ENCODE results near the gene ATAD3A. TPM values are rescaled to one million over a fixed set of nuclear protein-coding genes. Genes with fewer than 3 reads are reported as not detected.
A peak's percentile ranks its signal among the peaks of the same experiment; 100 is the strongest.

Gene ATAD3A
- total and polyA plus RNA-seq, 11 donors: 11.3 to 49.5 (median 19.6) TPM

- Histone ChIP-seq H3K36me3 (peaks cover 0 to 12% (median 0%) of the 10 kb centered on the region in 9 donors), H3K4me1 (peaks cover 0 to 21% (median 9%) of the 10 kb centered on the region in 12 donors), H3K9me3 (peaks cover 0 to 17% (median 5%) of the 10 kb centered on the region in 12 donors), H3K4me3 (no peak overlapping the region), H3K27ac (no peak overlapping the region), H3K27me3 (no peaks in the 10 kb centered on the region)
- ATAC-seq: no peak
- intact Hi-C loops (cut with DNase I): no loop called here
- WGBS, 4 donors: 93 to 95% (median 94%) methylated on average over 47 to 66 of the region's 66 CpGs
- no peak for DNase-seq
- no peak for TF ChIP-seq CTCF (IDR thresholded peaks at IDR 0.05)
Measured at GRCh38 chr1:1535201-1536018, 23.4 kb downstream of the ATAD3A start.

- ATAC-seq: no peak
Measured at GRCh38 chr1:1536019-1536937, 24.3 kb downstream of the ATAD3A start.

DNA sequence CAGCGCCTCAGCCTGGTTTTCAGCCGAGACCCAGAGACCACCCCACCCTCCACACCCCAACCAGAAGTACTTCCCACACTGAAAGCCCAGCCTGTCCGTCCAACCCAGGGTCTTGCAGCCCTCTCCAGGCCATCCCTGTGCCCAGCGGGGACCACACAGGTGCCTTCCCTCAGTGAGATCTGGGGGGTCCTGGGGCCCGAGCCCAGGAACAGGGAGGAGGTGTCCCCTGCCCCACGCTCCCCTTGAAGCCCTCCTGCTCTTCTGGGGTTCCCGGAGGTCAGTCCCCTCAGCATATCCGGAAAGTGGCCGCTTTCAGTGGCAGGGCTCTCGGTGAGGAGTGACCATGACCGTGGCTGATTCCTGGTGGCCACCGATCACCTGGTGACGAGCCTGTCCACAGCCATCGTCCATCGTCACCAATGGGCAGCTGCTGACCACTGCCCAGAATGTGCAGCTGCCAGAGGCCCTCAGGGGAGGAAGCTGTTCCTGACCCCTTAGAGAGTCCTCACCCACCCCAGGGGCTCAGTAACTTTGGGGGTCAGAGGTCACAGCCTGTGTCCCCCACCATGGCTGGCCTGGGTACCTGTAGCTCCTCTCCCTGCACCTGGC lies 25.1 kb downstream of the ATAD3A start:
- 89 to 92% (median 91%) methylated on average over 15 of the region's 15 CpGs for WGBS, 4 donors
- Histone ChIP-seq H3K27me3 (no peaks in the 10 kb centered on the region), H3K27ac (peak overlapping the region in 1 of 12 donors; percentile 24), H3K4me3 (no peak overlapping the region), H3K4me1 (peaks cover 0 to 32% (median 18%) of the 10 kb centered on the region in 12 donors), H3K9me3 (peaks cover 0 to 5% (median under 1%) of the 10 kb centered on the region in 12 donors), H3K36me3 (peaks cover 0 to 19% (median 11%) of the 10 kb centered on the region in 9 donors)
- no peak for TF ChIP-seq POLR2A (IDR thresholded peaks at IDR 0.05)
- TF ChIP-seq CTCF (IDR thresholded peaks at IDR 0.05): no peak
- no peak for DNase-seq
- no peak for ATAC-seq
- intact Hi-C loops (cut with DNase I): no loop called here

More at GRCh38 chr1:1536019-1536937, 24.3 kb downstream of the ATAD3A start:
- H3K36me3 ChIP-seq: peaks cover 0 to 14% (median 3%) of the 10 kb centered on the region in 9 donors
- DNase-seq: no peak
- WGBS, 4 donors: 77 to 82% (median 80%) methylated on average over 38 to 48 of the region's 48 CpGs
- intact Hi-C loops (cut with DNase I): no loop called here
- peak overlapping the region in 1 of 12 donors; percentile 24 for H3K27ac ChIP-seq
- no peaks in the 10 kb centered on the region for H3K27me3 ChIP-seq
- H3K4me3 ChIP-seq: no peak overlapping the region
- TF ChIP-seq POLR2A (IDR thresholded peaks at IDR 0.05): no peak
- TF ChIP-seq CTCF (IDR thresholded peaks at IDR 0.05): no peak
- H3K9me3 ChIP-seq: peaks cover 0 to 13% (median 5%) of the 10 kb centered on the region in 12 donors
- H3K4me1 ChIP-seq: peaks cover 0 to 29% (median 15%) of the 10 kb centered on the region in 12 donors

All from heart left ventricle (tissue), 16 donors.